ENCODE results near the gene BCL7C. TPM values are rescaled to one million over a fixed set of nuclear protein-coding genes. Genes with fewer than 3 reads are reported as not detected.

The BCL7C gene
- total and polyA plus RNA-seq, 2 of the 8 experiments (the other 6 are each of a cell fraction or from before 2014, with no cell fraction given) = 8.6 to 17.2 TPM

DNA sequence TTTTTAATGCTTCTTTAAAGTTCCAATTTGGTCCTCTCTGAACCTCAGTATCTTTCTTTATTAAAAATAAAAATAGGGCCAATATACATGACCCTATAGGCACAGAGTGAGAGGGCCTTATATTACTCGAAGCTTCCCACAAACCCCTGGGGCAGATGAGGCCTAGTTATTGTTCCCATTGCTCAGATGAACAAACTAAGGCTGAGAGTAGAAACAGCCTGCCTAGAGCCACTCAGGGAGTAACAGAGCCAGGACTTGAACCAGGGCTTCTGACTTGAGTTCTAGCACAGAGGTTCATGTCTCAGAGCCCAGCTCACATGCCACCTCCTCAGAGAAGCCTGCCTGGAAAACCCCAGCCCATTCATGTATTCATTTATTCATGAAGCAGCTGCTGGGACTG, 7.7 kb downstream of the BCL7C start:
- Histone ChIP-seq H3K23me2 (ENCODE audit: low read depth, low read length) (no peaks in the 10 kb centered on the region), H4K91ac (replicated peaks; ENCODE audit: insufficient read length, low read length) (no peak overlapping the region), H4K20me1 (replicated peaks in 1 of 2; ENCODE audit: control insufficient read depth in 1 of 2, insufficient read depth in 2 of 2, low read length in 2 of 2) (peaks cover 5 to 6% of the 10 kb centered on the region in 2 experiments), H2BK120ac (replicated peaks; ENCODE audit: low read depth, low read length) (no peak overlapping the region), H3K27ac (ENCODE audit: low read depth, low read length) (no peak overlapping the region), H4K8ac (ENCODE audit: extremely low read depth, insufficient read depth, low read length) (no peak overlapping the region), H2AFZ (ENCODE audit: low read length) (no peak overlapping the region), H3K79me1 (ENCODE audit: low read depth, low read length) (peaks cover 4% of the 10 kb centered on the region; the same call in 1 of the 2 replicates), H2BK15ac (ENCODE audit: low read length) (no peak overlapping the region), H3K4me2 (ENCODE audit: insufficient read depth in 1 of 2, low read depth in 2 of 2, low read length in 2 of 2) (no peak overlapping the region), H2BK5ac (ENCODE audit: low read depth, low read length) (no peak overlapping the region), H3K9me3 (ENCODE audit: insufficient read depth in 2 of 2, low read depth in 1 of 2, low read length in 1 of 2) (no peaks in the 10 kb centered on the region), H2BK20ac (ENCODE audit: low read length) (no peak overlapping the region), H3K9ac (replicated peaks in 1 of 4; ENCODE audit: extremely low read depth in 1 of 4, low read depth in 3 of 4, low read length in 3 of 4) (no peak overlapping the region), H3K14ac (ENCODE audit: insufficient read length) (no peak overlapping the region), H3K36me3 (ENCODE audit: control insufficient read depth in 2 of 4, insufficient read depth in 4 of 4, low read length in 3 of 4) (peaks cover 0 to 5% (median 0%) of the 10 kb centered on the region in 4 experiments; a peak in 3 of 8 replicates), H3K27me3 (replicated peaks in 1 of 4; ENCODE audit: control insufficient read depth in 3 of 4, extremely low read depth in 1 of 4, insufficient read depth in 3 of 4, low read length in 3 of 4) (no peaks in the 10 kb centered on the region), H3K4ac (replicated peaks; ENCODE audit: insufficient read length, low read depth, low read length) (no peak overlapping the region), H3K56ac (replicated peaks; ENCODE audit: insufficient read length, low read depth, low read length) (no peak overlapping the region), H2BK12ac (ENCODE audit: low read depth, low read length) (no peak overlapping the region), H3K4me3 (ENCODE audit: extremely low read depth in 1 of 4, insufficient read depth in 2 of 4, low read depth in 3 of 4, low read length in 4 of 4) (no peak overlapping the region), H3K4me1 (replicated peaks in 1 of 4; ENCODE audit: control insufficient read depth in 3 of 4, insufficient read depth in 4 of 4, low read length in 3 of 4) (no peaks in the 10 kb centered on the region), H2AK5ac (ENCODE audit: low read depth, low read length) (no peak overlapping the region), H3K79me2 (ENCODE audit: control insufficient read depth in 1 of 2, insufficient read depth in 2 of 2, low read length in 2 of 2) (no peaks in the 10 kb centered on the region), H4K5ac (ENCODE audit: insufficient read length, low read depth, low read length) (no peak overlapping the region), H3K18ac (ENCODE audit: extremely low read depth, low read length) (no peak overlapping the region), H3K23ac (ENCODE audit: insufficient read length) (no peak overlapping the region)
- WGBS, 2 experiments (ENCODE audit: extremely low coverage in 1 of 2, insufficient coverage in 1 of 2, insufficient read length in 1 of 2, insufficient replicate concordance in 2 of 2, low coverage in 1 of 2, low lambda C conversion rate in 2 of 2, missing lambda C conversion rate in 1 of 2) = 93% methylated on average over 1 of the region's 1 CpG; no CpG with 5 or more reads in 1 of the 2 experiments
- CTCF ChIA-PET (ENCODE audit: partially characterized antibody) = interaction anchor here (0.9 kb wide), 1 partner anchor 16 kb away, joined by 3 read pairs; no protein-coding TSS in a partner anchor
- no peak for DNase-seq (ENCODE audit: low read depth in 1 of 2, low spot score in 2 of 2)
- FAIRE-seq = no peak
- POLR2A ChIA-PET (ENCODE audit: partially characterized antibody) = interaction anchor here (1.0 to 4.3 kb wide), 3 partner anchors 10 to 40 kb away, joined by 3 to 40 read pairs (median 3); no protein-coding TSS in a partner anchor
- TF ChIP-seq RFX5 (IDR thresholded peaks at IDR 0.05; ENCODE audit: borderline replicate concordance, low read depth, low read length) (no peak), BRCA1 (IDR thresholded peaks at IDR 0.05; ENCODE audit: low read depth, low read length) (no peak), FOSL1 (IDR thresholded peaks at IDR 0.05; ENCODE audit: insufficient read depth, low read depth, low read length) (no peak), CREB1 (IDR thresholded peaks at IDR 0.05) (no peak), NANOG (IDR thresholded peaks at IDR 0.05; ENCODE audit: insufficient read depth, low read depth, low read length, poor library complexity, severe bottlenecking) (no peak), CHD1 (IDR thresholded peaks at IDR 0.05; ENCODE audit: low read depth, low read length) (no peak), SP4 (IDR thresholded peaks at IDR 0.05; ENCODE audit: low read length) (no peak), NRF1 (IDR thresholded peaks at IDR 0.05; ENCODE audit: low read depth, low read length) (no peak), MAFK (IDR thresholded peaks at IDR 0.05; ENCODE audit: low read depth, low read length) (no peak)
